HG03378 (cell line): ENCODE results near the gene RFC5.
"Not testable (repeated sequence)": the region's sequence is repeated elsewhere in the genome, so short reads cannot be mapped to it uniquely, and the experiment has no call there.

ENCODE experiments used
- ATAC-seq: cut with Tn5 transposase; IDR thresholded peaks from one replicate; pipeline ENCODE4 v1.9.1; 2021; ENCODE audit warnings: mild to moderate bottlenecking, moderate library complexity; ENCODE audit not compliant: unreplicated experiment

Gene RFC5

GRCh38 chr12:118016424-118017264, at the start of gene RFC5:
TSS of gene RFC5 (plus strand) at chr12:118016703. CDS start at chr12:118016828, 125 bp downstream.
- ATAC-seq: peak; percentile 97

GRCh38 chr12:117967043-117967442, 49.5 kb upstream of the RFC5 start:
- no peak for ATAC-seq

- ATAC-seq: no peak
Measured at GRCh38 chr12:117967512-117967911, 49.0 kb upstream of the RFC5 start.

- no peak for ATAC-seq
Measured at GRCh38 chr12:117968151-117968789, 48.2 kb upstream of the RFC5 start.

GRCh38 chr12:117968826-117969659, 47.5 kb upstream of the RFC5 start, which contains the start of gene KSR2:
TSS of gene KSR2 (minus strand) at chr12:117968990. CDS start at chr12:117968255, 735 bp downstream.
- ATAC-seq: no peak

GRCh38 chr12:117970334-117970733, 46.2 kb upstream of the RFC5 start:
- no peak for ATAC-seq

GRCh38 chr12:117972301-117972700, 44.2 kb upstream of the RFC5 start:
- no peak for ATAC-seq

GRCh38 chr12:117975006-117975405, 41.5 kb upstream of the RFC5 start:
- ATAC-seq: no peak

GRCh38 chr12:117977373-117977772, 39.1 kb upstream of the RFC5 start:
- ATAC-seq: no peak

GRCh38 chr12:117980616-117981015, 35.9 kb upstream of the RFC5 start:
- ATAC-seq: no peak

- no peak for ATAC-seq
Measured at GRCh38 chr12:117981267-117981666, 35.2 kb upstream of the RFC5 start.

- no peak for ATAC-seq
Measured at GRCh38 chr12:117985182-117985581, 31.3 kb upstream of the RFC5 start.

GRCh38 chr12:117986705-117987469, 29.6 kb upstream of the RFC5 start:
- no peak for ATAC-seq

- ATAC-seq: no peak
Measured at GRCh38 chr12:117994551-117995438, 21.7 kb upstream of the RFC5 start.

GRCh38 chr12:117998719-117999118, 17.8 kb upstream of the RFC5 start:
- ATAC-seq: no peak

GRCh38 chr12:117999806-118000205, 16.7 kb upstream of the RFC5 start:
- ATAC-seq: not testable (repeated sequence)

GRCh38 chr12:118010903-118011302, 5.6 kb upstream of the RFC5 start:
- no peak for ATAC-seq

- ATAC-seq: no peak
Measured at GRCh38 chr12:118011377-118011776, 5.1 kb upstream of the RFC5 start.

GRCh38 chr12:118011961-118012360, 4.5 kb upstream of the RFC5 start:
- ATAC-seq: no peak

- no peak for ATAC-seq
Measured at GRCh38 chr12:118013283-118013682, 3.2 kb upstream of the RFC5 start.
